ENCODE results near the gene ICAM5.

DNA sequence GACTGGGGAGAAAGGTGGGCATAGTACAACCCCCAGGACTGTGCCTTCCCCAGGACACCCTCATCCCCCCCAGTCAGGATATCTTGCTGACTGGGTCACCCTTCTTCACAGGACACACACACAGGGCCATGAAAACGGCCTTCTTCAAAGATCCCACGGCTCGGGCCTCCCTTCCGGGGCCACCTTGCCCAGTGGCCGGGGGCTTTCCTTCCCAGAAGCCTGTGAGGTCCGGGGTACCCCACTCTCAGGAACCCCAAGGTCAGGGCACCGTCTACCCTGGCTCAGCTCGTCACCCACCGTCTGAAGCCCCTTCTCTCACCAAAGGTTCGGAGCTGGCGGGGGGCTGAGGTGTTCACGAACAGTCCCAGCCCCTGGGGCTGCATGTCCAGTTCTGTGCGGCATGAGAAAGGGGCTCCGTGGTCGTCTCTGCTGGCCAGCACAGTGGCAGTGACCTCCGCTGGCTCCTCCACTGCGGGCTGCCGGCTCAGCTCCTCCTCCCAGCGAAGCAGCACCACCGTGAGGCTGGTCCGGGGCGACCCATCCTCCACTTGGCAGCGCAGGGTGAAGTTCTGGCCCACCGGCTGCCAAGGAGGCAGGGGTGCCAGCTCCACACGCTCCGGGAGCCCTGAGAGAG is 45.7 kb downstream of the ICAM5 start:
- TF ChIP-seq KAT2A (conservative IDR thresholded peaks at IDR 0.05; ENCODE audit: control insufficient read depth, low read depth, low read length) (no peak), NFXL1 (IDR thresholded peaks at IDR 0.05; ENCODE audit: borderline replicate concordance) (no peak), MYC (IDR thresholded peaks at IDR 0.05; ENCODE audit: insufficient read depth, insufficient read length, insufficient replicate concordance, low read length, severe bottlenecking) (no peak), EZH2 (IDR thresholded peaks at IDR 0.05; ENCODE audit: borderline replicate concordance, control insufficient read depth, low read depth, low read length) (no peak)
- TF ChIP-seq, protein P1, sequence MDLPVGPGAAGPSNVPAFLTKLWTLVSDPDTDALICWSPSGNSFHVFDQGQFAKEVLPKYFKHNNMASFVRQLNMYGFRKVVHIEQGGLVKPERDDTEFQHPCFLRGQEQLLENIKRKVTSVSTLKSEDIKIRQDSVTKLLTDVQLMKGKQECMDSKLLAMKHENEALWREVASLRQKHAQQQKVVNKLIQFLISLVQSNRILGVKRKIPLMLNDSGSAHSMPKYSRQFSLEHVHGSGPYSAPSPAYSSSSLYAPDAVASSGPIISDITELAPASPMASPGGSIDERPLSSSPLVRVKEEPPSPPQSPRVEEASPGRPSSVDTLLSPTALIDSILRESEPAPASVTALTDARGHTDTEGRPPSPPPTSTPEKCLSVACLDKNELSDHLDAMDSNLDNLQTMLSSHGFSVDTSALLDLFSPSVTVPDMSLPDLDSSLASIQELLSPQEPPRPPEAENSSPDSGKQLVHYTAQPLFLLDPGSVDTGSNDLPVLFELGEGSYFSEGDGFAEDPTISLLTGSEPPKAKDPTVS (IDR thresholded peaks at IDR 0.05; ENCODE audit: low read depth, low read length): no peak
- TF ChIP-seq, protein P2, sequence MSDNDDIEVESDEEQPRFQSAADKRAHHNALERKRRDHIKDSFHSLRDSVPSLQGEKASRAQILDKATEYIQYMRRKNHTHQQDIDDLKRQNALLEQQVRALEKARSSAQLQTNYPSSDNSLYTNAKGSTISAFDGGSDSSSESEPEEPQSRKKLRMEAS (IDR thresholded peaks at IDR 0.05; ENCODE audit: low read depth, low read length): no peak
- TF ChIP-seq, protein P3, sequence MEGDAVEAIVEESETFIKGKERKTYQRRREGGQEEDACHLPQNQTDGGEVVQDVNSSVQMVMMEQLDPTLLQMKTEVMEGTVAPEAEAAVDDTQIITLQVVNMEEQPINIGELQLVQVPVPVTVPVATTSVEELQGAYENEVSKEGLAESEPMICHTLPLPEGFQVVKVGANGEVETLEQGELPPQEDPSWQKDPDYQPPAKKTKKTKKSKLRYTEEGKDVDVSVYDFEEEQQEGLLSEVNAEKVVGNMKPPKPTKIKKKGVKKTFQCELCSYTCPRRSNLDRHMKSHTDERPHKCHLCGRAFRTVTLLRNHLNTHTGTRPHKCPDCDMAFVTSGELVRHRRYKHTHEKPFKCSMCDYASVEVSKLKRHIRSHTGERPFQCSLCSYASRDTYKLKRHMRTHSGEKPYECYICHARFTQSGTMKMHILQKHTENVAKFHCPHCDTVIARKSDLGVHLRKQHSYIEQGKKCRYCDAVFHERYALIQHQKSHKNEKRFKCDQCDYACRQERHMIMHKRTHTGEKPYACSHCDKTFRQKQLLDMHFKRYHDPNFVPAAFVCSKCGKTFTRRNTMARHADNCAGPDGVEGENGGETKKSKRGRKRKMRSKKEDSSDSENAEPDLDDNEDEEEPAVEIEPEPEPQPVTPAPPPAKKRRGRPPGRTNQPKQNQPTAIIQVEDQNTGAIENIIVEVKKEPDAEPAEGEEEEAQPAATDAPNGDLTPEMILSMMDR (IDR thresholded peaks at IDR 0.05 in 2 of 3, conservative IDR thresholded peaks at IDR 0.05 in 1 of 3; ENCODE audit: control insufficient read depth in 2 of 3, extremely low read depth in 1 of 3, insufficient read depth in 1 of 3, low read depth in 3 of 3, low read length in 3 of 3): no peak
- TF ChIP-seq, protein P4, sequence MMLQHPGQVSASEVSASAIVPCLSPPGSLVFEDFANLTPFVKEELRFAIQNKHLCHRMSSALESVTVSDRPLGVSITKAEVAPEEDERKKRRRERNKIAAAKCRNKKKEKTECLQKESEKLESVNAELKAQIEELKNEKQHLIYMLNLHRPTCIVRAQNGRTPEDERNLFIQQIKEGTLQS (IDR thresholded peaks at IDR 0.05; ENCODE audit: borderline replicate concordance, extremely low read depth, low read depth, low read length): no peak

Data from GM12878 (cell line).